ENCODE results near the gene ANAPC7.
"Not testable (repeated sequence)": the region's sequence is repeated elsewhere in the genome, so short reads cannot be mapped to it uniquely, and the experiment has no call there.

The ANAPC7 gene

GRCh38 chr12:110345963-110346362 lies 57.5 kb downstream of the ANAPC7 start:
- no peak for DNase-seq

DNA sequence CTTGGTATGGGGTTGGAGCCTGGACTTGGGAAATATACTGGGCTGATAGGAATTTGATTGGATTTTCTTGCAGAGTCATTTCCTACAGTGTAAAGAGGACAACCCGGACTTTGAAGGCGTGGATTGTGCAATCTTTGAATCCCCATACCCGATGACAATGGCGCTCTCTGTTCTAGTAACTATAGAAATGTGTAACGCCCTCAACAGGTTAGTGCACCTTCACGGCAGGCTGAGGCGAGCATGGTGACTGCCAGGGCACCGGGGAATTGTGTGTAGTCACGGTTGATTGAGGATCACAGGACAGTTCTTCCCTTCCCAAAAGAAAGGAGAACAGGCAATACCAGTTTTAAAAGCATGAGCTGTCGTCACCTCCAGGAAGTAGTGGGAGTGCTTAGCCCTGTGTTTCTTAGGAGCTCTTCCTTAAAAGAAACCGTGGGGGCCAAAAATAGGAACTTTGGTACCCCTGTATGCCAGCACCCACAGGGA lies 58.3 kb downstream of the ANAPC7 start:
- DNase-seq = no peak

- no peak for DNase-seq
Measured at GRCh38 chr12:110344657-110345056, 58.9 kb downstream of the ANAPC7 start.

DNA sequence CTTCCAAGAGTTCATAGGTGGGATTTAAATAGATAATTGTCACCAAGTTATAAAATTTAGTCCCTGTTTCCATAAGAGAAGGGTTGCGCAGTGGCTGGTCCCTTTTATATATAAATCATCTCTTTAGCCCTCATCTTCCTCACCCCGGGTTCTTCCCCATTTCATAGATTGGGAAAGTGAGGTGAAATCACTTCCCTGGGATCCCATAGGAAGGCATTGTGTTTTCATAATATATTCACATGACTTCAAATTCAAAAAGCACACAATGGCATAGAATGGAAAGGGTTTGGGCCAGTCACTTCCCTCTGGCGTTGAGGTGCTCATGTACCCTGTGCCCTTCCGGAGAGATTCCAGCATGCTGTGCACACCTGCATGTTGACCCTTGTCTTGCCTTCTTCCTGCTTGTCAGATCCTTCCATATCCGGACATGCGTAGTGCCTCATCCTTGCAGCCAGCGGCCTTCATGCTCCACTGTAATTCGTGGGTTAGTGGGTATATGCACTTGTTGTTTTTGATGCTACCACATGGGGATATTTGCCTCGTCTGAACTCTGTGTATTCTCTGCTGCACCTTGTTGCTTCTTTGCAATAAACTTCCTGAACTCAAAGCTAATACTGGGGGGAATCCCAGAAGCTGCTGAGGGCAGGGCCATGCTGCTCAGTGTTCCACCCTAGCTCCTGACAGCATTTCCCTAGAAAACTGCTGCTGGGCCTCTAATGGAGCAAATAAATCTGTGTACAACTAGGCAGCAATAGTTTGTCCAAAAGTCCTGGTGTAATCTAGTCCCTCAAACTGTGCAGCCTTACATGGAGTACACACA lies 59.6 kb downstream of the ANAPC7 start:
- no peak for DNase-seq

GRCh38 chr12:110343114-110343513 lies 60.4 kb downstream of the ANAPC7 start:
- no peak for DNase-seq

DNA sequence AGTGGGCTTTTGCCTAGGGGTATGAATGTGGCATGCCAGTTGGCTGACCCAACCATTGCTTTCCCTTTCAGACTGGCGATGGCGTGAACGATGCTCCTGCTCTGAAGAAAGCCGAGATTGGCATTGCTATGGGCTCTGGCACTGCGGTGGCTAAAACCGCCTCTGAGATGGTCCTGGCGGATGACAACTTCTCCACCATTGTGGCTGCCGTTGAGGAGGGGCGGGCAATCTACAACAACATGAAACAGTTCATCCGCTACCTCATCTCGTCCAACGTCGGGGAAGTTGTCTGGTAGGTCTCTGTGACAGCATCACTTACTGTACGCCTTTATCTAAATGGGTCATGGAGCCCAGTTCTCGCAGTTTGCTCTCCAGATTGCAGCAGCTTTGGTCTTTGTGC lies 61.4 kb downstream of the ANAPC7 start:
- no peak for DNase-seq

- DNase-seq = no peak
Measured at GRCh38 chr12:110340706-110341105, 62.8 kb downstream of the ANAPC7 start.

DNA sequence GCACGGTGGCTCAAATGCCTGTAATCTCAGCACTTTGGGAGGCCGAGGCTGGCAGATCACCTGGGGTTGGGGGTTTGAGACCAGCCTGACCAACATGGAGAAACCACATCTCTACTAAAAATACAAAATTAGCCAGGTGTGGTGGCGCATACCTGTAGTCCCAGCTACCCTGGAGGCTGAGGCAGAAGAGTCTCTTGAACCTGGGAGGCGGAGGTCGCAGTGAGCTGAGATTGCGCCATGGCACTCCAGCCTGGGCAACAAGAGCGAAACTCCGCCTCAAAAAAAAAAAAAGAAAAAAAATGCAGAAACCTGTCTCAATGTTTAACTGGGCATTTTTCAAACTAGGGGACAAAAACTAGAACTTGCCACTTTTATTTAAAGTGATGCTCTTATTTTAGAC lies 63.2 kb downstream of the ANAPC7 start:
- not testable (repeated sequence) for DNase-seq

GRCh38 chr12:110339184-110339952 lies 64.1 kb downstream of the ANAPC7 start:
- no peak for DNase-seq

DNA sequence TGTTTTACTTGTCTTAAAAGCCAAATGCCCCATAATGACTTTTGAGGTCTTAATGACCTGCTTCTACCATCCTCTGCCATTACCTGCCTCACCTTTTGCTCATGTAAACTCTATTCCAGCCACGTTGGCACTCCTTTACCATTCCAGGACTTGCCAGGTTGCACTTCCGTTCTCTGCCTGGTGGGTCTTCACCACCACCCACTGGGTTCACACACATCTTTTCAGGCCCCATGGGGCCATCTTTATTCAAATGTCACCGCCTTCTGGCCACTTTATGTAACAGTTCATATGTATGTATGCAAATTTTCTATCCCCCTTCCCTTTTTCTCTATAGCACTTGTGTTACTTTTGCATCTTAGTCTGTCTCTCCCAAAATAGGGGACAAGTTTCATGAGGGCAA lies 64.8 kb downstream of the ANAPC7 start:
- no peak for DNase-seq

DNA sequence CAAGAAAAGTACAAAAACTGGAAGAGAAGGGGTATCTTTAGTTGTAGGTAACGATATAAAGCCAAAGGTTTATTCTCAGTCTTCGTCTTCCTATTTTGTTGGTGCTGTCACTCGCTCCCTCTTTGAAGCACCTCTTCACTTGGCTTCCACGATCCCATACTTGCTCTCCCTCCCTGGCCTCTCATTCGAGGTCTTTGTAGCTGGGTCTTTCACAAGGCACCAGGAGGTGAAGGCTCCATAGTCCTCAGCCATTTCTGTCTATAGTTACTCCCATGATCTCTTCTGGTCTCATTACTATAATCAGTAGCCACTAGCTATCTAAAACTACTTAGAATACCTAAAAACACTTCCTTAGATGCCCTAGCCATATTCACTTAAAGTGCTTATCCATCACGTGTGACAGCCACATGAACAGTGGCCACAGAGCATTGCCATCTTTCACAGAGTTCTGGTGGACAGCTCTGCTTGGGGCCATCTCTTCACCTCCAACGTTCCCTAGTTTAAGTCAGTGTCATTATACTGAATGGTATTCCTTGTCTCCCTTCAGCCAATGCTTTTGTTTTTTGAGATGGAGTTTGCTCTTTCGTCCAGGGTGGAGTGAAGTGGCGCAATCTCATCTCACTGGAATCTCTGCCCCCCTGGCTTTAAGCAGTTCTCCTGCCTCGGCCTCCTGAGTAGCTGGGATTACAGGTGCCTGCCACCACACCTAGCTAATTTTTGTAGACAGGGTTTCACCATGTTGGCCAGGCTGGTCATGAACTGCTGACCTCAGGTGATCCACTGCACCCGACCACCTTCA lies 65.4 kb downstream of the ANAPC7 start:
- DNase-seq = no peak

DNA sequence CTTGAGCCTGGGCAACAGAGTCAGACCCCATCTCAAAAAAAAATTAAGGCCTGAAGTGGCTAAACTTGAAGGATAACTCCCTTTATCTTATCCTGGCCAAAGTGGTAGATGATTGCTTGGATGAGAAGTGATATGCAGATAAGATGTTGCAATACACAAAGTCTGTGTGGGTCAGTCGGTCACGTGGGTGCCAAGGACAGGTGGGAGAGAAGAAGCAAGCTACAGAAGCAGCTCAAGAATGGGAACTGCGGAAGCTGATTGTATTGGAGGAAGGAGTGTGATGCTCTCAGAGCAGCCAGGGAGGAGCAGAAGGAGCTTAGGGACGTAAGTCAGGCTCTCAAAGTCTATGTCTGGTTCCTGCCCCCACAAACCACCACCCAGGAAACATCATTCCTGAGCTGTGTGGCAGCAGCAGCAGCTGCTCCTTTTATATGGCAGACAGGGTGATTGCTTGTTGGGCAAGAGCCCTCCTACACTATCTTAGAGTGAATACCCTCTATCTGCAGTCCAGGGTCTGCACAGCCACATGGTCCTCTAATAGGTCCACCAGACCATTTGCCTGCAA lies 67.9 kb downstream of the ANAPC7 start:
- DNase-seq = no peak

DNA sequence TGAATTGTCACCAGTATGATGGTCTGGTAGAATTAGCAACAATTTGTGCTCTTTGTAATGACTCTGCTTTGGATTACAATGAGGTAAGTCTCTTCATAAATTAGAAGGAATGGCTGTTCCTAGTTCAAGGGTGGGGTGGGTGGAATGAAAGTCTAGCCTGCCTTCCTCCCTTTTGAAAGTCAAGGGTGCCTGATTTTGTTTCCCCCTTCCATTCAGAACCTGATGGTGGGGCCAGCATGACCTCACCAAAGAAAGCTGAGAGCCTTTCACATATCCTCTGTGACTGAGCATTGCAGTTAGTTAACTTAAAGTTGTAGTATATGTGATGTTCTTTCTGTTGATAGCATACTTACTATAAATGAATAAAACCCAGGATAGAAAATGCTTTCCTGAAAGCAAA lies 70.3 kb downstream of the ANAPC7 start:
- no peak for DNase-seq

DNA sequence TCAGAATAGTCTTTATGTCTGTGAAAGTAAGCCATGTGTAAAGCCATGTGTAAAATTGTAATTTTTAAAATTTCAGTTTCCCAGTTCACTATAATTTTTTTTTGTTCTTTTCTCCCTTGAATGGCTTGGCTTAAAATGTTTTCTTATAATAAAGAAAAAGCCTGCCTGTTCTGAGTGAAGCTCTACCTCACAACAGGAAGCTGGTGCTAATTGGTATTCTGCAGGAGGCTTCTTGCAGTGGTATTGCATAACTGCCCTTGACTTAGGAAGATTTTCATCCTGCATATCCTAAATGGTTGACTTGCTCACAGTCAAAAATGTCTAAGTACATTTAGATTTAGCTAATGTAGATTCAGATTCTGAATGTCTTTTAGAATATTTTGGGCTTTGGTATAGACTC lies 73.0 kb downstream of the ANAPC7 start:
- no peak for DNase-seq

DNA sequence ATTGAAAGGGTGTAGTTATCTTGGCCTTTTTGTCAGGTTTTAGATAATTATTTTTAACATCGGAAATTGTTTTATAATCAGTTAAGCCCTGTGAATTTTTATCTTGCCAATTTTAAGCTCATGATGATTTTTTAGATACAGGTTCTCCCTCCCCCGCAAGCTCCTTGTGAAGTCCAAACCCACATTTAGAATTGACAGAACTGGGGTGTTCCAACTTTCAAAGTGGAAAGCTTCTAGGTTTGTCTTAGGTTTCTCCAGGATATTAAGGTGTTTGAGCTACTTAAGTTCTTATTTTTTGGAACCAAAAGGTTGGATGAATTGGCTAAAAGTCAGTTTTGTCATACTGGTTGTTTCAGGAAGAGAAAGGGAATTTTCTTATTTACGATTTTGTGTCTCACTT lies 73.4 kb downstream of the ANAPC7 start:
- no peak for DNase-seq

DNA sequence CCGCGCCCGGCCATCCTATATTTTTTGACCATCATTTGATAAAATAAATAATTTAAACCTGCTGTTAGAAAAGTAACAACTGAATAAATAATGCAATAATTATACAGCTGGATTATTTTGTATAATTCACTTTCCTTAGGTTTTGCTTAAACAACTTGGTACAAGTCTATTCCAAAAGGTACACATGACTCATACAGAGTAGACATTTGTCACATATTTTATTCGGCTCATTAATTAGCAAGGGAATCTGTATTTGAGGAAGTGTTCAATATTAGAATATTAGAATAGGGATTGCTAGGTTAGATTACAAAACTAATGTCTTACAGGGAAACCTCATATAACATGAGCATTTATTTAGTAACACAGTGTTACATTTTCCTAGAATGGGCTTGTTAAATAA lies 73.8 kb downstream of the ANAPC7 start:
- DNase-seq = no peak
